Measurements from ENCODE around the gene ZBTB34. TPM values are rescaled to one million over a fixed set of nuclear protein-coding genes. Genes with fewer than 3 reads are reported as not detected.
"Not testable (repeated sequence)": the region's sequence is repeated elsewhere in the genome, so short reads cannot be mapped to it uniquely, and the experiment has no call there.

The ZBTB34 gene, protein sequence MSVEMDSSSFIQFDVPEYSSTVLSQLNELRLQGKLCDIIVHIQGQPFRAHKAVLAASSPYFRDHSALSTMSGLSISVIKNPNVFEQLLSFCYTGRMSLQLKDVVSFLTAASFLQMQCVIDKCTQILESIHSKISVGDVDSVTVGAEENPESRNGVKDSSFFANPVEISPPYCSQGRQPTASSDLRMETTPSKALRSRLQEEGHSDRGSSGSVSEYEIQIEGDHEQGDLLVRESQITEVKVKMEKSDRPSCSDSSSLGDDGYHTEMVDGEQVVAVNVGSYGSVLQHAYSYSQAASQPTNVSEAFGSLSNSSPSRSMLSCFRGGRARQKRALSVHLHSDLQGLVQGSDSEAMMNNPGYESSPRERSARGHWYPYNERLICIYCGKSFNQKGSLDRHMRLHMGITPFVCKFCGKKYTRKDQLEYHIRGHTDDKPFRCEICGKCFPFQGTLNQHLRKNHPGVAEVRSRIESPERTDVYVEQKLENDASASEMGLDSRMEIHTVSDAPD
- total RNA-seq (7.9 TPM), polyA plus RNA-seq (4.0 TPM)
- long read RNA-seq, donor 1, full-length matches to known transcripts: 1 of 1 reads
- long read RNA-seq, donor 1, partial matches to known transcripts: 0 of 1 reads
- long read RNA-seq, donor 1, other reads (novel, unspliced or antisense): 0 of 1 reads
- long read RNA-seq, donor 2: 0 reads
- long read RNA-seq, donor 3, full-length matches to known transcripts: 13 of 13 reads
- long read RNA-seq, donor 3, partial matches to known transcripts: 0 of 13 reads
- long read RNA-seq, donor 3, other reads (novel, unspliced or antisense): 0 of 13 reads
- long read RNA-seq, donor 4, full-length matches to known transcripts: 8 of 8 reads
- long read RNA-seq, donor 4, partial matches to known transcripts: 0 of 8 reads
- long read RNA-seq, donor 4, other reads (novel, unspliced or antisense): 0 of 8 reads
- long read RNA-seq, donor 5, full-length matches to known transcripts: 20 of 20 reads
- long read RNA-seq, donor 5, partial matches to known transcripts: 0 of 20 reads
- long read RNA-seq, donor 5, other reads (novel, unspliced or antisense): 0 of 20 reads
- long read RNA-seq, donor 6, full-length matches to known transcripts: 20 of 20 reads
- long read RNA-seq, donor 6, partial matches to known transcripts: 0 of 20 reads
- long read RNA-seq, donor 6, other reads (novel, unspliced or antisense): 0 of 20 reads
- long read RNA-seq, donor 7, full-length matches to known transcripts: 25 of 25 reads
- long read RNA-seq, donor 7, partial matches to known transcripts: 0 of 25 reads
- long read RNA-seq, donor 7, other reads (novel, unspliced or antisense): 0 of 25 reads
- long read RNA-seq, donor 8, full-length matches to known transcripts: 12 of 12 reads
- long read RNA-seq, donor 8, partial matches to known transcripts: 0 of 12 reads
- long read RNA-seq, donor 8, other reads (novel, unspliced or antisense): 0 of 12 reads
- long read RNA-seq, donor 9, full-length matches to known transcripts: 18 of 18 reads
- long read RNA-seq, donor 9, partial matches to known transcripts: 0 of 18 reads
- long read RNA-seq, donor 9, other reads (novel, unspliced or antisense): 0 of 18 reads
- long read RNA-seq, donor 10, full-length matches to known transcripts: 11 of 11 reads
- long read RNA-seq, donor 10, partial matches to known transcripts: 0 of 11 reads
- long read RNA-seq, donor 10, other reads (novel, unspliced or antisense): 0 of 11 reads

DNA sequence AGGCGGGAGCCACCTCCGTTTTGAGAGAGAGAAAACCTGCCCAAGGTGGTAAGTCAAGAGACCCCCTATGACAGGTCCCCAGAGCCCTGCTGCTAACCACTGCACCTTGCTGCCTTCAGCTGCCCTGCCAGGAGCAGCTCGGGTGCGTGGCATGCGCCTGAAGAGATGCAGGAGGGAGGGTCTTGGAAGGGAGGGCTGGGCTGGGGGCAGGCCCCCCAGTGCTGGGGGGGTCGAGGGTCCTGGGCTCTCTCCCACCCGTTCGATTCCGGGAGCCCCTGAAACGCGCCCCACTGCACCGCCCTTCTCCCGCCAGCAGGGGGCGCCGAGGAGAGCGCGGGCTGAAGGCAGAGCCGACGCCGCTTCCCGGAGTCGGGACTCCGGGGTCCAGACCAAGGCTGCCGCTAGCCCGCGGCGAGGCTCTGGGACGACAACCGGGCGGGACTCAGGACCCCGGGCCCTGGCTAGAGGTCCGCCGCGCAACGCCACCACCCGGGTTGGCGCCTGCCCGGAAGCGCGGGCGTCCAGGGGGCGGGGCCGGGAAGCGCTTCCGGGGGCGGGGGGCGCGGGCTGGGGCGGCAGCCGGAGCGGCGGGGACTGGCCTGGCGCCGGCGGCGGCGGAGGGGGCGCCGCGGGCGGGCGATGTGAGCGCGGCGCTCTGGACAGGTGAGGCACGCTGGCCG, at the start of gene ZBTB34:
TSS of gene ZBTB34 (plus strand) at position 563 of the 680 bp plus-strand sequence. CDS start 18,761 bp downstream, outside the sequence.
- H3K27me3 ChIP-seq (ENCODE audit: control insufficient read depth in 2 of 2, insufficient read depth in 1 of 2, low read length in 1 of 2): peaks cover 0 to 3% of the 10 kb centered on the region in 2 donors
- peak within 1 kb of the TSS; percentile 77 to 98 for H3K4me3 ChIP-seq (ENCODE audit: low read length in 2 of 2)
- under 1% methylated on average over 67 of the region's 67 CpGs for WGBS
- peaks cover 2 to 13% of the 10 kb centered on the region in 2 donors for H3K36me3 ChIP-seq (ENCODE audit: control insufficient read depth in 2 of 2, insufficient read depth in 2 of 2, low read length in 1 of 2)
- H3K27ac ChIP-seq (ENCODE audit: low read depth in 1 of 2, low read length in 1 of 2): peak within 1 kb of the TSS; percentile 65 to 96
- H3K4me1 ChIP-seq (ENCODE audit: control insufficient read depth in 2 of 2, insufficient read depth in 2 of 2, low read length in 2 of 2): peaks cover 22 to 25% of the 10 kb centered on the region in 2 donors
- H3K9me3 ChIP-seq (ENCODE audit: control insufficient read depth in 2 of 2, insufficient read depth in 1 of 2, low read length in 1 of 2): peaks cover 1 to 2% of the 10 kb centered on the region in 2 donors
- DNase-seq (ENCODE audit: low read depth in 6 of 9, low spot score in 9 of 9): peak; percentile 14 to 87 (median 68)

- H3K27ac ChIP-seq (ENCODE audit: low read depth in 1 of 2, low read length in 1 of 2): no peak overlapping the region
- 98% methylated on average over 11 of the region's 11 CpGs for WGBS
- H3K4me1 ChIP-seq (ENCODE audit: control insufficient read depth in 2 of 2, insufficient read depth in 2 of 2, low read length in 2 of 2): no peaks in the 10 kb centered on the region
- DNase-seq (ENCODE audit: low read depth in 6 of 9, low spot score in 9 of 9): no peak
- H3K27me3 ChIP-seq (ENCODE audit: control insufficient read depth in 2 of 2, insufficient read depth in 1 of 2, low read length in 1 of 2): no peaks in the 10 kb centered on the region
- H3K36me3 ChIP-seq (ENCODE audit: control insufficient read depth in 2 of 2, insufficient read depth in 2 of 2, low read length in 1 of 2): peaks cover 21 to 29% of the 10 kb centered on the region in 2 donors
- H3K4me3 ChIP-seq (ENCODE audit: low read length in 2 of 2): no peak overlapping the region
- peaks cover 4 to 7% of the 10 kb centered on the region in 2 donors for H3K9me3 ChIP-seq (ENCODE audit: control insufficient read depth in 2 of 2, insufficient read depth in 1 of 2, low read length in 1 of 2)
These were observed 47.4 kb upstream of the ZBTB34 start for GRCh38 chr9:126813072-126813471.

DNA sequence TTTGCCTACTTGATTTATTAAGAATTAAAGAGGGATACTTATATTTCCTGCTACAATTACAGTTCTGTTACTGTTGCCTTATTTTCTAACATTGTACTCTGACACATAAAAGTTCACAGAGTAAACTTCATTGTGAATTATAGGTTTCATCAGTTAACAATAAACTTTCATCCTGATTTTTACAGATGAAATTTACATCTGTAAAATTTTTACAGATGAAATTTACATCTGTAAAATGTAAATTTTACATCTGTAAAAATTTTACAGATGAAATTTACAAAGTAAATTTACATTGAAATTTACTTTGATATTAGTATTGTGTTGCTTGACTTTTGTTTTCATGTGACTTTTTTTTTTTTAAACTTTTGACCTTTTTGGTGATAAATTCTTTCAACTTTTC, 46.3 kb upstream of the ZBTB34 start:
- no peaks in the 10 kb centered on the region for H3K27me3 ChIP-seq (ENCODE audit: control insufficient read depth in 2 of 2, insufficient read depth in 1 of 2, low read length in 1 of 2)
- H3K27ac ChIP-seq (ENCODE audit: low read depth in 1 of 2, low read length in 1 of 2): no peak overlapping the region
- peaks cover 27 to 32% of the 10 kb centered on the region in 2 donors for H3K36me3 ChIP-seq (ENCODE audit: control insufficient read depth in 2 of 2, insufficient read depth in 2 of 2, low read length in 1 of 2)
- no peak overlapping the region for H3K4me3 ChIP-seq (ENCODE audit: low read length in 2 of 2)
- H3K4me1 ChIP-seq (ENCODE audit: control insufficient read depth in 2 of 2, insufficient read depth in 2 of 2, low read length in 2 of 2): no peaks in the 10 kb centered on the region
- no peak for DNase-seq (ENCODE audit: low read depth in 6 of 9, low spot score in 9 of 9)
- H3K9me3 ChIP-seq (ENCODE audit: control insufficient read depth in 2 of 2, insufficient read depth in 1 of 2, low read length in 1 of 2): peaks cover 7 to 11% of the 10 kb centered on the region in 2 donors

DNA sequence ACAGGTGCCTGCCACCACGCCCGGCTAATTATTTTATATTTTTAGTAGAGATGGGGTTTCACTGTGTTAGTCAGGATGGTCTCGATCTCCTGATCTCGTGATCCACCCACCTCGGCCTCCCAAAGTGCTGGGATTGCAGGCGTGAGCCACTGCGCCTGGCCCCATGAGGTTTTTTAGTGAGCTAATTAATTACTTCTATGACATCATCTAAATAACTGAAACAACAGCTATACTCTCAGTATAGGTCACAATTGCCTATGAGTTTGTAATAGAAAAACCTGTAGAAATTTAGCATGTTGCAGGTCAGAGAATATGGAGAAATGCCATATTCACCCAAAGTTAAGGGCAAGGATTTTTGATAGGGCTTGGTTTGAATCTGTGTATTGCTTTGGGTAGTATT, 42.8 kb upstream of the ZBTB34 start:
- 98% methylated on average over 7 of the region's 7 CpGs for WGBS
- H3K27ac ChIP-seq (ENCODE audit: low read depth in 1 of 2, low read length in 1 of 2); H3K4me3 ChIP-seq (ENCODE audit: low read length in 2 of 2); H3K27me3 ChIP-seq (ENCODE audit: control insufficient read depth in 2 of 2, insufficient read depth in 1 of 2, low read length in 1 of 2); H3K4me1 ChIP-seq (ENCODE audit: control insufficient read depth in 2 of 2, insufficient read depth in 2 of 2, low read length in 2 of 2); DNase-seq (ENCODE audit: low read depth in 6 of 9, low spot score in 9 of 9): not testable (repeated sequence)
- peaks cover 19 to 40% of the 10 kb centered on the region in 2 donors for H3K36me3 ChIP-seq (ENCODE audit: control insufficient read depth in 2 of 2, insufficient read depth in 2 of 2, low read length in 1 of 2)
- H3K9me3 ChIP-seq (ENCODE audit: control insufficient read depth in 2 of 2, insufficient read depth in 1 of 2, low read length in 1 of 2): peaks cover 8 to 11% of the 10 kb centered on the region in 2 donors

DNA sequence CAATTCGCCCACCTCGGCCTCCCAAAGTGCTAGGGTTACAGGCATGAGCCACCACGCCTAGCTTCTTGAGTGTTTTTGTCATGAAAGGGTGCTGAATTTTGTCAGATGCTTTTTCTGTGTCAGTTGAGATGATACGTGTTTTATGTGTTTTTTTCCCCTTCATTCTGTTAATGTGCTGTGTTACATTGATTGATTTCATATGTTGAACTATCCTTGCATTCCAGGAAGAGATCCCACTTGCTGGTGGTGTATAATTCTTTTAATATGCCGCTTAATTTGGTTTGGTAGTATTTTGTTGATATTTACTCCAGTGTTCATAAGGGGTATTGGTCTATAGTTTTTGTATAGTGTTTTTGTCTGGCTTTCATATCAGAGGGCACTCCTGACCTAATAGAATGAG, 42.0 kb upstream of the ZBTB34 start:
- Histone ChIP-seq H3K36me3 (ENCODE audit: control insufficient read depth in 2 of 2, insufficient read depth in 2 of 2, low read length in 1 of 2) (peaks cover 11 to 36% of the 10 kb centered on the region in 2 donors), H3K4me3 (ENCODE audit: low read length in 2 of 2) (no peak overlapping the region)
- WGBS: 96% methylated on average over 5 of the region's 5 CpGs

DNA sequence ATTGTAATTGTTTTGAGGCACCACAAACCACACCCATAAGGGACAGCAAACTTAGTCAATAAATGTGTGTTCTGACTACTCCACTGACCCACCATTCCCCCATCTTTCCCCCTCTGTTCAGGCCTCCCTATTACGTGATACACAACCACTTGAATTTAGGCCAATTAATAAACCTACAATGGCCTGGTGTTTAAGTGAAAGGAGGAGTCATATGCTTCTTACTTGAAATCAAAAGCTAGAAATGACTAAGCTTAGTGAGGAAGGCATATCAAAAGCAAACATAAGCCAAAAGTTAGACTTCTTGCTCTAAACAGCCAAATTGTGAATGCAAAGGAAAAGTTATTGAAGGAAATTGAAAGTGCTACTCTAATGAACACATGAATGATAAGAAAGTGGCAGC, 41.0 kb upstream of the ZBTB34 start:
- Histone ChIP-seq H3K9me3 (ENCODE audit: control insufficient read depth in 2 of 2, insufficient read depth in 1 of 2, low read length in 1 of 2) (peaks cover 8 to 9% of the 10 kb centered on the region in 2 donors), H3K4me1 (ENCODE audit: control insufficient read depth in 2 of 2, insufficient read depth in 2 of 2, low read length in 2 of 2) (no peaks in the 10 kb centered on the region), H3K36me3 (ENCODE audit: control insufficient read depth in 2 of 2, insufficient read depth in 2 of 2, low read length in 1 of 2) (peaks cover 10 to 33% of the 10 kb centered on the region in 2 donors), H3K4me3 (ENCODE audit: low read length in 2 of 2) (no peak overlapping the region), H3K27ac (ENCODE audit: low read depth in 1 of 2, low read length in 1 of 2) (no peak overlapping the region), H3K27me3 (ENCODE audit: control insufficient read depth in 2 of 2, insufficient read depth in 1 of 2, low read length in 1 of 2) (no peaks in the 10 kb centered on the region)
- 100% methylated on average over 1 of the region's 1 CpG for WGBS
- DNase-seq (ENCODE audit: low read depth in 6 of 9, low spot score in 9 of 9): no peak

More for the DNA sequence above, 42.0 kb upstream of the ZBTB34 start:
- no peaks in the 10 kb centered on the region for H3K4me1 ChIP-seq (ENCODE audit: control insufficient read depth in 2 of 2, insufficient read depth in 2 of 2, low read length in 2 of 2)
- H3K27ac ChIP-seq (ENCODE audit: low read depth in 1 of 2, low read length in 1 of 2): no peak overlapping the region
- DNase-seq (ENCODE audit: low read depth in 6 of 9, low spot score in 9 of 9): no peak
- peaks cover 8 to 11% of the 10 kb centered on the region in 2 donors for H3K9me3 ChIP-seq (ENCODE audit: control insufficient read depth in 2 of 2, insufficient read depth in 1 of 2, low read length in 1 of 2)
- H3K27me3 ChIP-seq (ENCODE audit: control insufficient read depth in 2 of 2, insufficient read depth in 1 of 2, low read length in 1 of 2): no peaks in the 10 kb centered on the region

DNA sequence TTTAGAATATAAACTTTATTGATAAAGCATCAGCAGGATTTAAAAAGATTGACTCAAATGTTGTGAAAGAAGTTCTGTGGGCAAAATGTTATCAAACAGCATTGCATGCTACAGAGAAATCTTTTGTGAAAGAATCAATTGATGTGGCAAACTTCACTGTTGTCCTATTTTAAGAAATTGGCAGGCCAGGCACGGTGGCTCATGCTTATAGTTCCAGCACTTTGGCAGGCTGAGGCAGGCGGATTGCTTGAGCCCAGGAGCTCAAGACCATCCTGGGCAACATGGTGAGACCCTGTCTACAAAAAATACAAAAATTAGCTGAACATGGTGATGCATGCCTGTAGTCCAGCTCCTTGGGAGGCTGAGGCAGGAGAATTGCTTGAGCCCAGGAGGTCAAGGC, 38.2 kb upstream of the ZBTB34 start:
- peaks cover 6 to 29% of the 10 kb centered on the region in 2 donors for H3K36me3 ChIP-seq (ENCODE audit: control insufficient read depth in 2 of 2, insufficient read depth in 2 of 2, low read length in 1 of 2)
- H3K4me3 ChIP-seq (ENCODE audit: low read length in 2 of 2): no peak overlapping the region
- no peak overlapping the region for H3K27ac ChIP-seq (ENCODE audit: low read depth in 1 of 2, low read length in 1 of 2)
- H3K27me3 ChIP-seq (ENCODE audit: control insufficient read depth in 2 of 2, insufficient read depth in 1 of 2, low read length in 1 of 2): no peaks in the 10 kb centered on the region
- WGBS: 76% methylated on average over 2 of the region's 2 CpGs
- H3K9me3 ChIP-seq (ENCODE audit: control insufficient read depth in 2 of 2, insufficient read depth in 1 of 2, low read length in 1 of 2): peaks cover 4 to 6% of the 10 kb centered on the region in 2 donors
- no peak for DNase-seq (ENCODE audit: low read depth in 6 of 9, low spot score in 9 of 9)
- no peaks in the 10 kb centered on the region for H3K4me1 ChIP-seq (ENCODE audit: control insufficient read depth in 2 of 2, insufficient read depth in 2 of 2, low read length in 2 of 2)

Data from thymus (tissue), 14 donors.